ENCODE measurements around the gene ATF7IP2. TPM values are rescaled to one million over a fixed set of nuclear protein-coding genes. Genes with fewer than 3 reads are reported as not detected.

The ATF7IP2 gene
- total and polyA plus RNA-seq, 9 of the 15 experiments (the other 6 are each of a cell fraction or from before 2014, with no cell fraction given), result 131 to 515 (median 196) TPM

DNA sequence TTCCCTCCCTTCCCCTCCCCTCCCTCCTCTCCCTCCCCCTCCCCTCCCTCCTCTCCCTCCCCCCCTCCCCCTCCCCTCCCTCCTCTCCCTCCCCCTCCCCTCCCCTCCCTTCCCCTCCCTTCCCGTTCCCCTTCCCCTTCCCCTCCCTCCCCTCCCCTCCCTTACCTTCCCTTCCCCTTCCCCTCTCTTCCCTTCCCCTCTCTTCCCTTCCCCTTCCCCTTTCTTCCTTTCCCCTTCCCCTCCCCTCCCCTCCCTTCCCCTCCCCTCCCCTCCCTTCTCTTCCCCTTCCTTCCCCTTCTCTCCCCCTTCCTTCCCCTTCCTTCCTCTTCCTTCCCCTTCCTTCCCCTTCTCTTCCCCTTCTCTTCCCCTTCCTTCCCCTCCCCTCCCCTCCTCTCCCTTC is 133.4 kb downstream of the ATF7IP2 start:
- in situ Hi-C loops (cut with MboI), result no loop called here
- TF ChIP-seq HNRNPK (IDR thresholded peaks at IDR 0.05; ENCODE audit: low read depth, low read length, poor library complexity, severe bottlenecking) (peak; percentile 16), KAT8 (IDR thresholded peaks at IDR 0.05; ENCODE audit: low read depth) (no peak), LARP7 (IDR thresholded peaks at IDR 0.05) (no peak), SNRNP70 (optimal IDR thresholded peaks at IDR 0.05; ENCODE audit: low read depth, low read length) (no peak)
- Histone ChIP-seq H3K27me3 (ENCODE audit: control insufficient read depth in 2 of 2, insufficient read depth in 2 of 2, low read length in 2 of 2) (no peaks in the 10 kb centered on the region; a peak in 1 of 5 replicates), H3K79me2 (ENCODE audit: control insufficient read depth, insufficient read depth, low read length) (no peaks in the 10 kb centered on the region), H2AFZ (ENCODE audit: low read depth, low read length) (no peak overlapping the region), H3K9me1 (ENCODE audit: control insufficient read depth, insufficient read depth, low read length) (no peaks in the 10 kb centered on the region), H3K4me1 (replicated peaks in 1 of 2; ENCODE audit: control insufficient read depth in 2 of 2, insufficient read depth in 2 of 2, low read length in 2 of 2) (no peaks in the 10 kb centered on the region; a peak in 1 of 5 replicates), H3K36me3 (ENCODE audit: control insufficient read depth, insufficient read depth, low read length) (no peaks in the 10 kb centered on the region), H3K9ac (ENCODE audit: insufficient read depth in 1 of 2, low read depth in 2 of 2, low read length in 2 of 2) (no peak overlapping the region), H3K4me3 (no peak overlapping the region), H4K20me1 (replicated peaks; ENCODE audit: control insufficient read depth, insufficient read depth, low read length) (no peaks in the 10 kb centered on the region), H3K9me3 (replicated peaks; ENCODE audit: control insufficient read depth, insufficient read depth, low read depth, low read length) (0 out of 2 replicates have a peak, but pooled peaks cover 2% of the 10 kb centered on the region), H3K27ac (ENCODE audit: extremely low read depth, low read depth, low read length) (no peak overlapping the region), H3K4me2 (ENCODE audit: insufficient read depth, low read length) (no peak overlapping the region)
- DNase-seq (ENCODE audit: extremely low read depth in 1 of 4, low spot score in 3 of 4) (no peak), FAIRE-seq (no peak), ATAC-seq (no peak)
- BruUV-seq (replicated peaks), result no TSS peak
- ChIA-PET POLR2A (no interaction called here), CTCF (ENCODE audit: low intra/inter-chr PET ratio) (no interaction called here)
- WGBS (ENCODE audit: insufficient coverage, low coverage, missing lambda C conversion rate), result no CpG with 5 or more reads among the region's 1 CpG
- intact Hi-C loops (cut with micrococcal nuclease), result no loop called here

DNA sequence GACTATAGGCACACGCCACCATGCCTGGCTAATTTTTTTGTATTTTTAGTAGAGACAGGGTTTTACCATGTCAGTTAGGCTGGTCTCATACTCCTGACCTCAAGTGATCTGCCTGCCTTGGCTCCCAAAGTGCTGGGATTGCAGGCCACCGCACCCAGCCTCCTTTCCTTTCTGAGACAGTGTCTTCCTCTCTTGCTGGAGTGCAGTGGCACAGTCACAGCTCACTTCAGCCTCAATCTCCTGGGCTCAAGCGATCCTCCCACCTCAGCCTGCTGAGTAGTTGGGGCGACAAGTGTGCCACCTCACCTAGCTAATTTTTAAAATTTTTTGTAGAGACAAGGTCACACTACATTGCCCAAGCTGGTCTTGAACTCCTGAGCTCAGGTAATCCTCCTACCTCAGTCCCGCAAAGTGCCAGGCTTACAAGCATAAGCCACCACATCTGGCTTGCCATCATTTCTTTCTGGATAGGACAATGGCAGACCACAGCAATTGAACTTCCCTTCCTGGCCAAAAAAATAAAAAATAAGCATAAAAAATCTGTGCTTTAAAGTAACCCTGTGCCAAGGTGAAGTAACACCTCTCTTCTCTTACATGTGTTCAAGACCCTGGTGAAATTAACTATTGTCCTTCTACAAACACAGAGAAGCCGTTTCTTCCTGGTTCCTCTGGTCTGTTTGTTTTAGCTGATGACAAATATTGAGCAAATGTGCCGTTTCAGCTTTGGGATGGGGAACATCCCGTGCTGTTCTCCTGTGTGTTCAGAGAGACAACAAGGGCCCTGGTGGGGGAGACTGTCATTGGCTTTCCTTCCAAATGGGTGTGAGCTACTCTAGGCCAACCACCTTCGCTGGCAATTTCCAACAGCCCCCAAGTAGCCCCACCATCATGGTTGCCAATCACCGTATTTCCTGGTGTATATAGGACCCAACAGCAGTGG is 134.3 kb downstream of the ATF7IP2 start:
- Histone ChIP-seq H3K36me3 (ENCODE audit: control insufficient read depth, insufficient read depth, low read length) (no peaks in the 10 kb centered on the region), H3K4me3 (no peak overlapping the region), H3K9ac (ENCODE audit: insufficient read depth in 1 of 2, low read depth in 2 of 2, low read length in 2 of 2) (no peak overlapping the region), H3K9me3 (replicated peaks; ENCODE audit: control insufficient read depth, insufficient read depth, low read depth, low read length) (0 out of 2 replicates have a peak, but pooled peaks cover 2% of the 10 kb centered on the region), H3K27me3 (ENCODE audit: control insufficient read depth in 2 of 2, insufficient read depth in 2 of 2, low read length in 2 of 2) (no peaks in the 10 kb centered on the region; a peak in 1 of 5 replicates), H4K20me1 (replicated peaks; ENCODE audit: control insufficient read depth, insufficient read depth, low read length) (no peaks in the 10 kb centered on the region), H3K79me2 (ENCODE audit: control insufficient read depth, insufficient read depth, low read length) (no peaks in the 10 kb centered on the region), H2AFZ (ENCODE audit: low read depth, low read length) (no peak overlapping the region), H3K27ac (ENCODE audit: extremely low read depth, low read depth, low read length) (no peak overlapping the region), H3K4me2 (ENCODE audit: insufficient read depth, low read length) (no peak overlapping the region), H3K9me1 (ENCODE audit: control insufficient read depth, insufficient read depth, low read length) (no peaks in the 10 kb centered on the region), H3K4me1 (replicated peaks in 1 of 2; ENCODE audit: control insufficient read depth in 2 of 2, insufficient read depth in 2 of 2, low read length in 2 of 2) (no peaks in the 10 kb centered on the region)
- no TSS peak for BruUV-seq (replicated peaks)
- ChIA-PET POLR2A (interaction anchor here (0.9 kb wide), 1 partner anchor 213 kb away, joined by 3 read pairs; no protein-coding TSS in a partner anchor), CTCF (ENCODE audit: low intra/inter-chr PET ratio) (interaction anchor here (0.6 to 1.3 kb wide), 2 partner anchors 205 to 380 kb away, joined by 4 to 5 read pairs; no protein-coding TSS in a partner anchor)
- DNase-seq (ENCODE audit: extremely low read depth in 1 of 4, low spot score in 3 of 4), result no peak
- no peak for FAIRE-seq
- intact Hi-C loops (cut with micrococcal nuclease), result loop anchor here (5.0 kb wide), 1 partner anchor 107 kb away; no protein-coding TSS in a partner anchor
- in situ Hi-C loops (cut with MboI), result no loop called here
- WGBS (ENCODE audit: insufficient coverage, low coverage, missing lambda C conversion rate), result 6% methylated on average over 8 of the region's 10 CpGs
- no peak for ATAC-seq
- TF ChIP-seq, protein P1, sequence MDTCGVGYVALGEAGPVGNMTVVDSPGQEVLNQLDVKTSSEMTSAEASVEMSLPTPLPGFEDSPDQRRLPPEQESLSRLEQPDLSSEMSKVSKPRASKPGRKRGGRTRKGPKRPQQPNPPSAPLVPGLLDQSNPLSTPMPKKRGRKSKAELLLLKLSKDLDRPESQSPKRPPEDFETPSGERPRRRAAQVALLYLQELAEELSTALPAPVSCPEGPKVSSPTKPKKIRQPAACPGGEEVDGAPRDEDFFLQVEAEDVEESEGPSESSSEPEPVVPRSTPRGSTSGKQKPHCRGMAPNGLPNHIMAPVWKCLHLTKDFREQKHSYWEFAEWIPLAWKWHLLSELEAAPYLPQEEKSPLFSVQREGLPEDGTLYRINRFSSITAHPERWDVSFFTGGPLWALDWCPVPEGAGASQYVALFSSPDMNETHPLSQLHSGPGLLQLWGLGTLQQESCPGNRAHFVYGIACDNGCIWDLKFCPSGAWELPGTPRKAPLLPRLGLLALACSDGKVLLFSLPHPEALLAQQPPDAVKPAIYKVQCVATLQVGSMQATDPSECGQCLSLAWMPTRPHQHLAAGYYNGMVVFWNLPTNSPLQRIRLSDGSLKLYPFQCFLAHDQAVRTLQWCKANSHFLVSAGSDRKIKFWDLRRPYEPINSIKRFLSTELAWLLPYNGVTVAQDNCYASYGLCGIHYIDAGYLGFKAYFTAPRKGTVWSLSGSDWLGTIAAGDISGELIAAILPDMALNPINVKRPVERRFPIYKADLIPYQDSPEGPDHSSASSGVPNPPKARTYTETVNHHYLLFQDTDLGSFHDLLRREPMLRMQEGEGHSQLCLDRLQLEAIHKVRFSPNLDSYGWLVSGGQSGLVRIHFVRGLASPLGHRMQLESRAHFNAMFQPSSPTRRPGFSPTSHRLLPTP (IDR thresholded peaks at IDR 0.05; ENCODE audit: borderline replicate concordance, extremely low read depth, insufficient read length), result no peak
- no peak for TF ChIP-seq CCNT2 (IDR thresholded peaks at IDR 0.05; ENCODE audit: borderline replicate concordance, extremely low read depth, insufficient read length, low read depth, low read length)
- TF ChIP-seq, protein P2, sequence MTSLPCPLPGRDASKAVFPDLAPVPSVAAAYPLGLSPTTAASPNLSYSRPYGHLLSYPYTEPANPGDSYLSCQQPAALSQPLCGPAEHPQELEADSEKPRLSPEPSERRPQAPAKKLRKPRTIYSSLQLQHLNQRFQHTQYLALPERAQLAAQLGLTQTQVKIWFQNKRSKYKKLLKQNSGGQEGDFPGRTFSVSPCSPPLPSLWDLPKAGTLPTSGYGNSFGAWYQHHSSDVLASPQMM (CRISPR knock-in tag; IDR thresholded peaks at IDR 0.05), result no peak
- TF ChIP-seq, protein P3, sequence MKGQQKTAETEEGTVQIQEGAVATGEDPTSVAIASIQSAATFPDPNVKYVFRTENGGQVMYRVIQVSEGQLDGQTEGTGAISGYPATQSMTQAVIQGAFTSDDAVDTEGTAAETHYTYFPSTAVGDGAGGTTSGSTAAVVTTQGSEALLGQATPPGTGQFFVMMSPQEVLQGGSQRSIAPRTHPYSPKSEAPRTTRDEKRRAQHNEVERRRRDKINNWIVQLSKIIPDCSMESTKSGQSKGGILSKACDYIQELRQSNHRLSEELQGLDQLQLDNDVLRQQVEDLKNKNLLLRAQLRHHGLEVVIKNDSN (CRISPR knock-in tag; IDR thresholded peaks at IDR 0.05), result no peak
- TF ChIP-seq FOSL1 (tag; conservative IDR thresholded peaks at IDR 0.05), result no peak
